ENCODE measurements around the gene DDX56. TPM values are rescaled to one million over a fixed set of nuclear protein-coding genes. Genes with fewer than 3 reads are reported as not detected.
A peak's percentile ranks its signal among the peaks of the same experiment; 100 is the strongest.

DDX56 gene
- polyA plus RNA-seq, 1 donor from 2014 or later = 52.0 TPM

DNA sequence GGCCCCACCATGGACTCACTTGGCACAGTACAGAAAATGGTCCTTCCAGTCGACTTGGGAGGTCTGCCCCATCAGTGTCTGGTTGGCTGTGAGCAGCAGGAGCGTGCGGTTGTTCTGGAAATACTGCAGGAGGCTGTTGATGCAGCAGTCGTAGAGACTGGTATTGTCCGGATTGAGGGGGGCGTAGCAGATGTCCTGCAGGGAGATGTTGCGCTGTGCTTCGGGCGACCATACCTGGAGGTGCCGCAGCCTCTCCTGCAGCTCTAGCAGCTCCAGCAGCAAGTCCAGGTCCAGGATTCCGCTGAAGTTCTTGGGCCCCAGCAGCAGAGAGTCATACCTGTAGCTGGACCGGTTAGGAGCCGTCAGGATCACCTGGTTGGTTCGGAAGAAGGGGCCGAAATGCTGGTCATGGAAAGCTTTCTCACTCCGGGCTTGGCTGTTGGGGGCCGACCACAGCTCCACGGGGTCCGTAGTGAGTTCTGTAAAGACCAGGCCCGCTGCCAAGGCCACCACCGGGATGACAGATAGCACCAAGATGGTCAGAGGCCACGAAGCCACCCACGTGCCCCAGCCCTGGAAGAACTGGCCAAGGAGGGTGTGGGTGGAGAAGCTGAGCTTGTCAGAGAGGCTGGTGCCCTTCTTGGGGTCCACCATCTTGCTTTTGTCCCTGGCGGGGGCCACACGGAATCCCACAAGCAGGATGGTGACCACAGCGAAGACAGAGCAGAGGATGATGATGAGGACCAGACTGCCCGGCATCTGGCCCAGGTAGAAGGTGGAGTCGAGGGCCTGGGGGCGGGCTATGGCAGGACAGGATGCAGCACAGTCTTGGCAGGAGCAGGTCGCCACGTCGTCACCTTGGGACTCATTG is 34.7 kb downstream of the DDX56 start:
- H3K4me3 Mint-ChIP-seq = no peak overlapping the region
- no peaks in the 10 kb centered on the region for H3K9me3 Mint-ChIP-seq
- no peaks in the 10 kb centered on the region for H3K4me1 Mint-ChIP-seq
- H3K27me3 Mint-ChIP-seq = peaks cover 5% of the 10 kb centered on the region
- H3K27ac Mint-ChIP-seq = no peak overlapping the region
- H3K36me3 Mint-ChIP-seq = peaks cover 3% of the 10 kb centered on the region

DNA sequence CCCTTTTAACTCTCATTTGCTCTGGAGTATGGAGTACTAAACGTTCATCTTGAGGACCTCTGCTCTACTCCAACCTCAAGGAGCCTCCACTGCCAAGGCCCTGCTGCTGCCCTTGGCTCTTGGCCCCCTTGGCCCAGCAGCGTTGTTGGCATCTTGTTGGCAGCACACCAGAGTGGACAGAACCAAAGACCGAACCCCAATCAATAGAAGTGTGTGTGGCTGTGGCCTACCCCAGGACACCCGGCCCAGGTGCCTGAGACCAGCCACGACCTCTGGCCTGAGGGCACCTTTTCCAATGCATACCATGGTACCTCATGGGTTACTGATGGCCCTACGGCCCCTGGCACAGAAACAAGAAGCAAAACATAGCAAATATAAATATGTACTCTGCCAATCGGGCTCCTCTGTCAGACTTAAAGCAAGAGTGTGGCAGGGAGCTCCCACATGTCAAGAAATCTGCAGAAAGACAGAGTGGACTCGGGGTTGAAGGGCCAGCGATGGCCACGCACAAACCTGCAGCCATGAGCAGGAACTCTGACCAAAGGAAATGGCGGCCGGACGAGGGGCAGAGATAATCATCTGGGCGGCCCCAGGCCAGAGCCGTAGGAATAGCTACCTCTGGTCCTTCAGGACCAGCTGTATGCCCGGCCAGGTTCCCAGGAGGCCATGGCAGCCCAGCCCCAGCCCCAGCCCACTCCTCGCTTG is 35.5 kb downstream of the DDX56 start:
- peaks cover 3% of the 10 kb centered on the region for H3K36me3 Mint-ChIP-seq
- H3K4me1 Mint-ChIP-seq = no peaks in the 10 kb centered on the region
- no peaks in the 10 kb centered on the region for H3K9me3 Mint-ChIP-seq
- no peaks in the 10 kb centered on the region for H3K27me3 Mint-ChIP-seq
- H3K4me3 Mint-ChIP-seq = no peak overlapping the region
- H3K27ac Mint-ChIP-seq = peak overlapping the region in 1 of 3 donors; percentile 37

- Mint-ChIP-seq H3K27ac (no peak overlapping the region), H3K27me3 (no peaks in the 10 kb centered on the region), H3K9me3 (no peaks in the 10 kb centered on the region), H3K4me3 (no peak overlapping the region), H3K36me3 (peaks cover 3% of the 10 kb centered on the region), H3K4me1 (peaks cover 0 to 3% (median 0%) of the 10 kb centered on the region in 3 donors)
These were observed 36.3 kb downstream of the DDX56 start for GRCh38 chr7:44537442-44537841.

DNA sequence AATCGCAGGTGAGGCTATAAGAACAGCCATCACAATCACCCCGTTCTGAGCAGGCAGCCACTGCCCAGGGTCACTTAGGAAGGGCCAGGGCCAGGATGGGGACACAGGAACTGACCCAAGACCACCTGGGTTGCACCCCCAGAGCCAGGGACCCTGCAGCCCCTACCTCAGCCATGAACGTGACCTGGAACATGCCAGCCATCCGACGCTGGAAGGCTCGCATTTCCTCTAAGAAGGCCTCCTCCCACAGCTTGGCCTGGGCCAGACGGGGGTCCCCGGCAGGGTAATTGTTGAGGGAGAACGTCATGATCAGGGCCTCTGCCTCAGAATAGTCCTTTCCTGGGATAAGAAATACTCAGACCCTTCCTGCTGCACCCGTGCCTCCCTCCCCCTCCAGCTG is 37.6 kb downstream of the DDX56 start:
- H3K4me1 Mint-ChIP-seq = peaks cover 0 to 6% (median 2%) of the 10 kb centered on the region in 3 donors
- no peaks in the 10 kb centered on the region for H3K27me3 Mint-ChIP-seq
- no peak overlapping the region for H3K4me3 Mint-ChIP-seq
- H3K9me3 Mint-ChIP-seq = no peaks in the 10 kb centered on the region
- H3K27ac Mint-ChIP-seq = no peak overlapping the region
- peaks cover 3% of the 10 kb centered on the region for H3K36me3 Mint-ChIP-seq

DNA sequence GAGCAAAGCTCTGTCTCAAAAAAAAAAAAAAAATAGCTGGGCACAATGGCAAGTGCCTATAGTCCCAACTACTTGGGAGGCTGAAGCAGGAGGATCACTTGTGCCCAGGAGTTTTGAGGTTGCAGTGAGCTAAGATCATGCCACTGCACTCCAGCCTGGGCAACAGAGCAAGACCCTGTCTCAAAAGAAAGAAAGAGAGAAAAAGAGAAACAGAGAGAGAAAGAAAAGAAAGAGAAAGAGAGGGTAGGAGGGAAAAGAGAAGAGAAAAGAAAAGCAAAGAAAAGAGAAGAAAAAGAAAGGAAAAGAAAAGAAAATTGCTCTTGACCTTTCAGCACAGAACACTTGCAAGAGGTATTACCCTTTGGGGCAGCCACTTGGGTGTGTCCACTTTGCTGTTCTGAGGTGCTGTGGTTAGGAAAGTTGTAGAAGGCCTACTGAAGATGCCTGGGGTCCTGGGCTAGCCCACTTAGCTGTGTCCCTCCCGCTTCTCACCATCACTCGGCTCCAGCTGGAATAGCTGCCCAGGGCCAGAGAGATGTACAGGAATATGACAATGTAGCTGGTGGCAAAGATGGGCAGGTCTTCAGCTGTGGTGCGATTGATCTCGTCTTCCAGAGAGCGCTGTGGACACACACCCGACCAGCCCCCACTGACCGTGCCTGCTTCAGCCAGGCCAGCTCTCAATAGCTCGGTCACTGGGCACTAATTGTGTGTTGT is 38.2 kb downstream of the DDX56 start:
- H3K4me1 Mint-ChIP-seq = peaks cover 0 to 7% (median 4%) of the 10 kb centered on the region in 3 donors
- peaks cover 3% of the 10 kb centered on the region for H3K36me3 Mint-ChIP-seq
- no peak overlapping the region for H3K27ac Mint-ChIP-seq
- peaks cover 5% of the 10 kb centered on the region for H3K27me3 Mint-ChIP-seq
- H3K9me3 Mint-ChIP-seq = no peaks in the 10 kb centered on the region
- H3K4me3 Mint-ChIP-seq = no peak overlapping the region

GRCh38 chr7:44534501-44534900 is 39.2 kb downstream of the DDX56 start:
- Mint-ChIP-seq H3K9me3 (no peaks in the 10 kb centered on the region), H3K27me3 (peaks cover 5% of the 10 kb centered on the region), H3K27ac (peak overlapping the region in 1 of 3 donors; percentile 31), H3K4me3 (no peak overlapping the region), H3K4me1 (peaks cover 0 to 7% (median 4%) of the 10 kb centered on the region in 3 donors), H3K36me3 (no peaks in the 10 kb centered on the region)

GRCh38 chr7:44534087-44534486 is 39.6 kb downstream of the DDX56 start:
- H3K27me3 Mint-ChIP-seq = peaks cover 5% of the 10 kb centered on the region
- H3K27ac Mint-ChIP-seq = no peak overlapping the region
- H3K4me1 Mint-ChIP-seq = peaks cover 0 to 7% (median 4%) of the 10 kb centered on the region in 3 donors
- H3K36me3 Mint-ChIP-seq = no peaks in the 10 kb centered on the region
- H3K4me3 Mint-ChIP-seq = no peak overlapping the region
- no peaks in the 10 kb centered on the region for H3K9me3 Mint-ChIP-seq

DNA sequence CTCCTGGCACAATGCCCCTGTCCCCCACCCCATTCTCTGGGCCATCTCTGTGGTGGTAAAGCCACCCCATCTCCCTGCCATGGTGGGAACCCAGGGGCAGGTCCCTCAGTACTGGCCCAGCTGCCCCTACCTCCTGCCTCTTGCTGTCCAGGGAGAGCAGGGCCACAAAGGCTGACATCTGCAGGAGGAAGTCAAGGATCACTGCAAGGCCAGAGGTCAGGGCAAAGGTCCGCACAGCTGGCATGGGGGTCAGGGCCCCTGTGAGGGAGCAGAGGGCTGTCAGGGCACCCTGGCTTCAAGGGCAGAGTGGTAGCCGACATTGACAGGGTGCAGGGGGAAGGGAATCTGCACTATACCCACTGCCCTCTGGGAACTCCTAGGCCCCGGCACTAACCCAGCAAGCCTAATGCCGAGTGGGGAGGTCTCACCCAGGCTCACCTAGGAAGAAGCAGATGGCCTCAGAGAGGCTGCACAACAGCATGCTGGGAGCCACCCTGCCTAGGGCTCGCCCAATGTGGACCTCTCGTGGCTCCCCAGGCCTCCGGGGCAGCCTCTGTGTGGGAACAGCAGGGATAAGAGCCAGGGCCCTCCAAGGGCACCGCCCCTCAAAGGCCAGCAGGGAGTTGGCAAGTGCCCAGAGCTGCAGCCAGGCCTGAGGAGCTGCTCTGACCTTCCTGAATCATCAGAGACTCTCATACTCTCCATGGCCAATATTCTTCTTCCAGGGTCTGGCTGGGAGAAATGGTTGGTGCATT is 40.2 kb downstream of the DDX56 start:
- H3K9me3 Mint-ChIP-seq = no peaks in the 10 kb centered on the region
- peaks cover 5% of the 10 kb centered on the region for H3K27me3 Mint-ChIP-seq
- H3K36me3 Mint-ChIP-seq = no peaks in the 10 kb centered on the region
- no peak overlapping the region for H3K4me3 Mint-ChIP-seq
- H3K4me1 Mint-ChIP-seq = peaks cover 0 to 7% (median 4%) of the 10 kb centered on the region in 3 donors
- no peak overlapping the region for H3K27ac Mint-ChIP-seq

GRCh38 chr7:44531421-44532380 is 42.0 kb downstream of the DDX56 start:
- Mint-ChIP-seq H3K27me3 (peaks cover 5% of the 10 kb centered on the region), H3K36me3 (no peaks in the 10 kb centered on the region), H3K9me3 (no peaks in the 10 kb centered on the region), H3K4me1 (peaks cover 0 to 7% (median 4%) of the 10 kb centered on the region in 3 donors), H3K4me3 (peak overlapping the region in 1 of 4 donors; percentile 32), H3K27ac (peak overlapping the region in 1 of 3 donors; percentile 53)

DNA sequence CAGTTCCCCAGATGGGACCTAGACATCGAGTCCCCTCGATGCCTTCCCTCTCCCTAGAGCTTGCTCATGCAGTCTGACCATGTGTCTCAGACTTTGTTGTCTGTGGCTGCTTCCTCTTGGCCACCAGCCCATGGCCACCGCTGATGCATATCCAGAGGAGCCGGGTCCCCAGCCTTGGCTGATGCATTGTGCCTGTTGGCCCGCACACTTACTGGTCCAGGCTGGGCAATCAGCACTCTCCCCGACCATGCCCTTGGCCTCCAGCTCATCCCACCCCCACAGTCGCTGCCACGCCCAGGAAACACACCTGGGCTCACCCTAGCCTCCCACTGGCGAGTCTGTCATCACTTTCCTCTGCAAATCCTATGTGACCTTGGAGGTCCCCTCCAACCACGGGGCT is 42.7 kb downstream of the DDX56 start:
- Mint-ChIP-seq H3K36me3 (no peaks in the 10 kb centered on the region), H3K27me3 (peaks cover 5% of the 10 kb centered on the region), H3K4me3 (no peak overlapping the region), H3K27ac (no peak overlapping the region), H3K9me3 (no peaks in the 10 kb centered on the region), H3K4me1 (peaks cover 0 to 7% (median 4%) of the 10 kb centered on the region in 3 donors)

- H3K4me1 Mint-ChIP-seq = peaks cover 0 to 2% (median 0%) of the 10 kb centered on the region in 3 donors
- H3K4me3 Mint-ChIP-seq = no peak overlapping the region
- H3K27me3 Mint-ChIP-seq = peaks cover 6% of the 10 kb centered on the region
- peaks cover 7 to 12% (median 10%) of the 10 kb centered on the region in 3 donors for H3K9me3 Mint-ChIP-seq
- H3K36me3 Mint-ChIP-seq = peaks cover 4% of the 10 kb centered on the region
- H3K27ac Mint-ChIP-seq = no peak overlapping the region
These were observed 48.8 kb downstream of the DDX56 start for GRCh38 chr7:44524811-44525388.

DNA sequence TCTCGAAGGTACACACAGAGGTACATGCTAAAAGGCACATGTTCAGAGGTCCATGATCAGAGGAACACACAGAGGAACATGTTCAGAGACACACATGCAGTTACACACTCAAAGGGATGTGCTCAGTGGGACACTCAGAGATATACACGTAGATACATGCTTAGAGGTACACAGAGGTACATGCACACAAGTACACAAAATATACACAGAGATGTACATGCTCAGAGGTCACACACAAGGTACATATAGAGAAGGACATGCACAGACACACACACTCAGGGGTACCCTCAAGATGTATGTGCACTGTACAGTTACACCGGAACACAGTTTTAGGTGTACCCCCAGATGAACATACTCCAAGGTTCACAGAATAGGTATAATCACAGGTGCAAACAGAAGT is 51.4 kb downstream of the DDX56 start:
- peaks cover 7% of the 10 kb centered on the region for H3K36me3 Mint-ChIP-seq
- no peak overlapping the region for H3K4me3 Mint-ChIP-seq
- peaks cover 8% of the 10 kb centered on the region for H3K27me3 Mint-ChIP-seq
- H3K9me3 Mint-ChIP-seq = peaks cover 7 to 12% (median 10%) of the 10 kb centered on the region in 3 donors
- H3K4me1 Mint-ChIP-seq = peaks cover 0 to 2% (median 0%) of the 10 kb centered on the region in 3 donors
- no peak overlapping the region for H3K27ac Mint-ChIP-seq

- Mint-ChIP-seq H3K4me3 (no peak overlapping the region), H3K27ac (no peak overlapping the region), H3K4me1 (peaks cover 0 to 2% (median 0%) of the 10 kb centered on the region in 3 donors)
These were observed 52.2 kb downstream of the DDX56 start for GRCh38 chr7:44521347-44522095.

More at GRCh38 chr7:44521347-44522095, 52.2 kb downstream of the DDX56 start:
- H3K27me3 Mint-ChIP-seq = peaks cover 8% of the 10 kb centered on the region
- H3K9me3 Mint-ChIP-seq = peaks cover 7 to 12% (median 10%) of the 10 kb centered on the region in 3 donors
- peaks cover 7% of the 10 kb centered on the region for H3K36me3 Mint-ChIP-seq
